Neural cell (in vitro differentiated cells): ENCODE data around the gene SLC35B1. TPM values are rescaled to one million over a fixed set of nuclear protein-coding genes. Genes with fewer than 3 reads are reported as not detected.

Source experiments
- H2AFZ ChIP-seq: fragments of 200-600, 300-800 bp; sonication (generic), shearing (Covaris generic); 2 replicates; pipeline ENCODE4 v1.6.0; 2014; ENCODE audit warnings: low read depth, mild to moderate bottlenecking, antibody characterized with exemption, low read length, moderate library complexity
- H3F3A ChIP-seq: fragments of 200-600 bp; shearing (Covaris generic); 2 replicates; pipeline ENCODE4 v1.6.1; 2016; ENCODE audit warnings: mild to moderate bottlenecking, moderate library complexity, mixed read lengths, antibody characterized with exemption, low read length; ENCODE audit not compliant: insufficient read depth, poor library complexity, severe bottlenecking
- H3K27ac ChIP-seq: fragments of 200-600, 300-800 bp; sonication (generic), shearing (Covaris generic); 2 replicates; pipeline ENCODE4 v1.5.1; 2014; ENCODE audit warnings: mild to moderate bottlenecking, low read length, moderate library complexity
- H3K27me3 ChIP-seq: fragments of 300-800, 200-600 bp; sonication (generic), shearing (Covaris generic); 2 replicates; pipeline ENCODE4 v1.6.0; 2014; ENCODE audit warnings: mild to moderate bottlenecking, low read depth, low read length, moderate library complexity; ENCODE audit not compliant: insufficient read depth
- H3K36me3 ChIP-seq: fragments of 300-800, 200-600 bp; sonication (generic), shearing (Covaris generic); 2 replicates; pipeline ENCODE4 v1.5.1; 2014; ENCODE audit warnings: mild to moderate bottlenecking, antibody characterized with exemption, low read length, moderate library complexity; ENCODE audit not compliant: insufficient read depth
- H3K4me2 ChIP-seq: fragments of 300-800, 200-600 bp; sonication (generic), shearing (Covaris generic); 2 replicates; pipeline ENCODE4 v1.6.0; 2014; ENCODE audit warnings: mild to moderate bottlenecking, low read length
- H3K4me3 ChIP-seq: fragments of 300-800, 200-600 bp; sonication (generic), shearing (Covaris generic); 2 replicates; pipeline ENCODE4 v1.5.1; 2014; ENCODE audit warnings: mild to moderate bottlenecking, low read length, moderate library complexity
- H3K79me2 ChIP-seq: fragments of 200-600 bp; shearing (Covaris generic); replicated peaks from 2 replicates; pipeline ENCODE4 v1.6.0; 2014; ENCODE audit warnings: mild to moderate bottlenecking, low read length, moderate library complexity; ENCODE audit not compliant: insufficient read depth
- H3K9ac ChIP-seq: fragments of 300-800, 200-600 bp; sonication (generic), shearing (Covaris generic); 2 replicates; pipeline ENCODE4 v1.6.1; 2016; ENCODE audit warnings: mild to moderate bottlenecking, low read length, mixed read lengths
- H3K9me2 ChIP-seq: fragments of 200-600 bp; shearing (Covaris generic); 2 replicates; pipeline ENCODE4 v1.6.1; 2016; ENCODE audit warnings: mild to moderate bottlenecking, low read length, mixed read lengths; ENCODE audit not compliant: insufficient read depth
- H3K9me3 ChIP-seq: fragments of 200-600, 300-800 bp; sonication (generic), shearing (Covaris generic); 2 replicates; pipeline ENCODE4 v1.6.1; 2016; ENCODE audit warnings: mild to moderate bottlenecking, mixed run types, low read length, moderate library complexity, mixed read lengths
- H4K20me1 ChIP-seq: fragments of 200-600 bp; shearing (Covaris generic); 2 replicates; pipeline ENCODE4 v1.6.1; 2016; ENCODE audit warnings: mild to moderate bottlenecking, mixed run types; ENCODE audit not compliant: insufficient read depth
- CTCF ChIP-seq: fragments of 450-650 bp; IDR thresholded peaks from 2 replicates; pipeline ENCODE4 v1.5.1; 2014; ENCODE audit warnings: antibody characterized with exemption, mild to moderate bottlenecking, moderate library complexity; ENCODE audit not compliant: poor library complexity, severe bottlenecking
- EP300 ChIP-seq: fragments of 450-650 bp; conservative IDR thresholded peaks from 2 replicates; pipeline ENCODE4 v1.6.1; 2014; ENCODE audit warnings: antibody characterized with exemption, mild to moderate bottlenecking, moderate library complexity; ENCODE audit not compliant: poor library complexity, severe bottlenecking
- EZH2 ChIP-seq: fragments of 200-600, 300-800 bp; shearing (Covaris generic), sonication (generic); IDR thresholded peaks from 2 replicates; pipeline ENCODE4 v1.6.1; 2014; ENCODE audit warnings: antibody characterized with exemption, low read length, borderline replicate concordance, mild to moderate bottlenecking; ENCODE audit not compliant: insufficient read depth, poor library complexity, severe bottlenecking
- MXI1 ChIP-seq: fragments of 450-650 bp; conservative IDR thresholded peaks from 2 replicates; pipeline ENCODE4 v1.6.1; 2014; ENCODE audit warnings: antibody characterized with exemption, mild to moderate bottlenecking; ENCODE audit not compliant: poor library complexity, severe bottlenecking
- POLR2AphosphoS5 ChIP-seq: IDR thresholded peaks from 2 replicates; pipeline ENCODE4 v1.6.1; 2012
- RAD21 ChIP-seq: fragments of 450-650 bp; conservative IDR thresholded peaks from 2 replicates; pipeline ENCODE4 v1.6.1; 2014; ENCODE audit warnings: antibody characterized with exemption, mild to moderate bottlenecking, moderate library complexity
- REST ChIP-seq: IDR thresholded peaks from 2 replicates; pipeline ENCODE4 v1.6.1; 2012; ENCODE audit warnings: borderline replicate concordance
- SMC3 ChIP-seq: fragments of 450-650 bp; conservative IDR thresholded peaks from 2 replicates; pipeline ENCODE4 v1.6.1; 2014; ENCODE audit warnings: antibody characterized with exemption, mild to moderate bottlenecking, moderate library complexity; ENCODE audit not compliant: poor library complexity
- TAF1 ChIP-seq: IDR thresholded peaks from 2 replicates; pipeline ENCODE4 v1.6.1; 2012; ENCODE audit warnings: low read depth
- polyA plus RNA-seq: library from polyadenylated mRNA; depleted of rRNA; stranded (reverse); fragments of >200 nt; gene quantifications from 2 replicates; pipeline ENCODE4 v1.2.3, GENCODE V29; 2014

The SLC35B1 gene
- polyA plus RNA-seq, 1 donor from 2014 or later: 120 TPM

- Histone ChIP-seq H3K9me3 (no peaks in the 10 kb centered on the region), H3K36me3 (no peaks in the 10 kb centered on the region), H3K79me2 (peaks cover 15% of the 10 kb centered on the region), H3K9ac (no peak overlapping the region), H3K27ac (no peak overlapping the region), H2AFZ (no peak overlapping the region), H3K4me2 (no peak overlapping the region), H3K27me3 (no peaks in the 10 kb centered on the region), H4K20me1 (no peaks in the 10 kb centered on the region), H3K4me3 (peak overlapping the region; percentile 95), H3K9me2 (no peaks in the 10 kb centered on the region), H3F3A (no peaks in the 10 kb centered on the region)
- TF ChIP-seq RAD21: no peak
- no peak for TF ChIP-seq SMC3
- TF ChIP-seq TAF1: no peak
- no peak for TF ChIP-seq REST
- no peak for TF ChIP-seq POLR2AphosphoS5
- no peak for TF ChIP-seq EZH2
- no peak for TF ChIP-seq EP300
- TF ChIP-seq CTCF: no peak
- TF ChIP-seq MXI1: no peak
These were observed 885 bp upstream of the SLC35B1 start for GRCh38 chr17:49708515-49709183.

GRCh38 chr17:49707246-49707607 lies 537 bp downstream of the SLC35B1 start:
- Histone ChIP-seq H3K9me3 (no peaks in the 10 kb centered on the region), H3K9me2 (no peaks in the 10 kb centered on the region), H3K4me2 (peak overlapping the region; percentile 94), H2AFZ (no peak overlapping the region), H3F3A (no peaks in the 10 kb centered on the region), H3K27me3 (no peaks in the 10 kb centered on the region), H3K9ac (peak overlapping the region; percentile 96), H3K79me2 (peaks cover 15% of the 10 kb centered on the region), H4K20me1 (no peaks in the 10 kb centered on the region), H3K27ac (peak overlapping the region; percentile 94), H3K4me3 (peak overlapping the region; percentile 95), H3K36me3 (peaks cover 6% of the 10 kb centered on the region)
- TF ChIP-seq MXI1 (no peak), TAF1 (no peak), EP300 (no peak)
